ENCODE data around the gene PHF2.

Gene PHF2

DNA sequence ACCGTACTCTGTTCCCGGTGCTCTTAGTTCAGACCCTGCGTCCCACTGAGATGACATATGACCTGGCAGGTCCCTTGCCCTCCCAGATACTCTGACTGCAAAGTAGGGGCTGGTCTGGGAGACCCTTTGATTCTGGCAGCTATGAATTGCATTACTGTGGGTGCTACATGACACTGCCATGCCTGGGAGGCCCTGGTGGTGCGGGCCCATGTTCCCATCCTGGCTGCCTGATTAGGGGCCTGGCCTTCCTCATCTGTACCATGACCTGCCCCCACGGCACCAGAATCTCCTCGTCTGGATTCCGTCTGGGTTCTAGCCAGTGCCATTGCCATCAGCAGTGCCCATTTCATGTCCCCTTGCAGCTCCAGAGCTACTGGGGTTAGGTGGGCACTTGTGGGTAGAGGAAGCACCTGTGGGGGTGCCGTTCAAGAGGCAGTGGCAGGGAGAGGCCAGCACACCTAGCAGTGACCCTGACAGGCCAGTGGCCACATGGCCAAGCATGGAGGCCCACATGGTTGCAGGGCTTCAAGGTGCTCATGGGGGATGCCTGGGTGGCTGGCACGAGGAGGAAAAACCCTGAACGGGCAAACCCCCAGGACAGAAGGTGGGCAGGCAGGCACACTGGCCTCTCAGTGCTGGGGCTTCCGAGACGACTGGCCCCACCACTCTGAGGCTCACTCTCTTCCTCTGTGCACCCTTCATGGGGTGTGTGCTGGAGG lies 69.7 kb downstream of the PHF2 start:
- H3K27me3 ChIP-seq (ENCODE audit: control insufficient read depth, insufficient read depth, low read length) = no peaks in the 10 kb centered on the region
- H3K36me3 ChIP-seq (ENCODE audit: control insufficient read depth, insufficient read depth, low read length) = peaks cover 28% of the 10 kb centered on the region
- H3K9me3 ChIP-seq (ENCODE audit: control insufficient read depth, insufficient read depth, low read length) = no peaks in the 10 kb centered on the region
- no peak overlapping the region for H3K27ac ChIP-seq (ENCODE audit: low read depth, low read length)
- no peak overlapping the region for H3K4me3 ChIP-seq (ENCODE audit: low read depth, low read length)
- no peak overlapping the region for H3K9ac ChIP-seq (ENCODE audit: low read depth, low read length)
- no peaks in the 10 kb centered on the region for H3K4me1 ChIP-seq (ENCODE audit: control insufficient read depth, insufficient read depth, low read length)

DNA sequence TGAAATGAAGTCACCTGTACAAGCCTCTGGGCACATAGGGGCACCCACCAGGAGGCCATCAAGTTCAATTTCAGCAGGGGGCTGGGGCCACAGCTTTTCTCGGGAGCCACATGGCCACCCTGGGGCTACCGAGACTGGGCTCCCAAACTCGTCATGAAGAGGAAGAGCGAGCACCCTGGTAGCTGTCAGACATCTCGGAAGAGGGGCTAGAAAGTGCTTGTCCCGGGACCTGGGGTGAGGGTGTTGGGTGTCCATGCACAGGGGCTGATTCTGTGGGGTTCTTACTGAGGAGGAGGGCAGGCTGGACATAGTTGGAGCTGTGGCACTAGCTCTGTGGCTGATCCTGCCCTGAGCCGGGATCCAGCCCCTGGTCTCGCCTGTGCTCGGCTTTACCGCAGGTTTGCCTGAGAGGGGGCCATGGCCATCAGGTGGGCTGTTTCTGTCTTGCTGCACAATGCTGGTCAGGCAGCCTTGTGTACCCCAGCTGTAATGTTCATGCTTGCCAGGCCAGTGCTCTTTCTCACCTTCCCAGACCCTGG lies 70.3 kb downstream of the PHF2 start:
- Histone ChIP-seq H3K36me3 (ENCODE audit: control insufficient read depth, insufficient read depth, low read length) (peaks cover 31% of the 10 kb centered on the region), H3K27ac (ENCODE audit: low read depth, low read length) (no peak overlapping the region), H3K9me3 (ENCODE audit: control insufficient read depth, insufficient read depth, low read length) (no peaks in the 10 kb centered on the region), H3K4me1 (ENCODE audit: control insufficient read depth, insufficient read depth, low read length) (no peaks in the 10 kb centered on the region), H3K4me3 (ENCODE audit: low read depth, low read length) (no peak overlapping the region), H3K27me3 (ENCODE audit: control insufficient read depth, insufficient read depth, low read length) (no peaks in the 10 kb centered on the region), H3K9ac (ENCODE audit: low read depth, low read length) (no peak overlapping the region)

DNA sequence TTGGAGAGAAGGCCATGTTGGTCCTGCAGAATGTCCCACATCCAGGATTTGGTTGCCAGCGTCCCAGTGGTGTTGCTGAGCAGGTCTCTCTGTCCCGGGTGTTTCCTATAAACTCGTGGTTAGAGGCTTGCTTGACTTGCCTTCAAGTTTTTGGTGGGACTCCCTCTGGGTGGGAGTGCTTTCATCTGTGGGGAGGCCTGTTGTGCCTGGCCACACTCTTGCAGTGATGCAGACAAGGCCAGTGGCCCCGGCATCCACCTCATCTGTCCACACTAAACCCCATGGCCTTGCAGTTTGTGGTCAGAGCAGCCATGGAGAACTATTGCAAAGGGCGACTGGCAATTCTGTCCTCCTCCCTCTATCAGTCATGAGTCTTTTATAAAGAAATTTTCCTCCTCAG lies 71.8 kb downstream of the PHF2 start:
- no peak overlapping the region for H3K27ac ChIP-seq (ENCODE audit: low read depth, low read length)
- H3K4me1 ChIP-seq (ENCODE audit: control insufficient read depth, insufficient read depth, low read length) = no peaks in the 10 kb centered on the region
- H3K36me3 ChIP-seq (ENCODE audit: control insufficient read depth, insufficient read depth, low read length) = peaks cover 32% of the 10 kb centered on the region
- no peaks in the 10 kb centered on the region for H3K27me3 ChIP-seq (ENCODE audit: control insufficient read depth, insufficient read depth, low read length)
- no peak overlapping the region for H3K4me3 ChIP-seq (ENCODE audit: low read depth, low read length)
- no peak overlapping the region for H3K9ac ChIP-seq (ENCODE audit: low read depth, low read length)
- no peaks in the 10 kb centered on the region for H3K9me3 ChIP-seq (ENCODE audit: control insufficient read depth, insufficient read depth, low read length)

DNA sequence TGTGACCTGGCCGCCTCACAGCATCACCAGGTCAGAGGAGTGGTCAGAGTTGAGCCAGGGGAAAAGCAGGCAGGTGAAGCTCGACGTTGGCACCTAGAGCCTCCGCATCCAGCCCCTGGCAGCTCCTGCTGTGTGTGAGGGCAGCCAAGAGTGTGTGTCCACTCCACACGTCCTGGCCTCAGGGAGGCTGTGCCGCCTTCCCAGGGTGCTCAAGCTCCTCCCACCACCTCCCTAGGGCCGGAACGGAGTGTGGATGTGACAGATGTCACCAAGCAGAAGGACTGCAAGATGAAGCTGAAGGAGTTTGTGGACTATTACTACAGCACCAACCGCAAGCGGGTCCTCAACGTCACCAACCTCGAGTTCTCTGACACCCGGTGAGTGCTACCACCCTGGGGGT lies 72.5 kb downstream of the PHF2 start:
- no peak overlapping the region for H3K4me3 ChIP-seq (ENCODE audit: low read depth, low read length)
- no peaks in the 10 kb centered on the region for H3K4me1 ChIP-seq (ENCODE audit: control insufficient read depth, insufficient read depth, low read length)
- peaks cover 33% of the 10 kb centered on the region for H3K36me3 ChIP-seq (ENCODE audit: control insufficient read depth, insufficient read depth, low read length)
- no peak overlapping the region for H3K27ac ChIP-seq (ENCODE audit: low read depth, low read length)
- H3K27me3 ChIP-seq (ENCODE audit: control insufficient read depth, insufficient read depth, low read length) = no peaks in the 10 kb centered on the region
- no peak overlapping the region for H3K9ac ChIP-seq (ENCODE audit: low read depth, low read length)
- no peaks in the 10 kb centered on the region for H3K9me3 ChIP-seq (ENCODE audit: control insufficient read depth, insufficient read depth, low read length)

DNA sequence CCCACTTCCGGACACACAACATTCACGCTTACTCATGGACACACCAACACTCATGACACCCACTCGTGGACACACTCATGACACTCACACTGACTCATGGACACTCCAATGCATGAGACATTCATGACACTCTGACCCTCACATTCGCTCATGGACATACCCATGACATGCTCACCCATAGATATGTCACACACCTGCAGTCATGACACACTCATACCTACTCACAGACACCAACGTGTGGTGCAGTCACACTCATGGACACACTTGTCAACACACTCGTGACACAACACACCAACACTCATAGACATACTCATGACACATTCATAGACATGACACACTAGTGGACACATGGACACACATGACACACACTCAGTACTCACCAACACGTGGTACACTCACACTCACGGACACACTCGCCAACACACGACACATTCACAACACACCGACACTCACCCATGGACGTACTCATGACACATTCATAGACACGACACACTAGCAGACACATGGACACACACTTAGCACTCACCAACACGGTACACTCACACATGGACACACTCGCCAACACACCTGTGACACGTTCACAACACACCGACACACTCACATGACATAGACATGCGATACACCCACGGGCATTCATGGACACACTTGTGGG lies 73.4 kb downstream of the PHF2 start:
- Histone ChIP-seq H3K36me3 (ENCODE audit: control insufficient read depth, insufficient read depth, low read length) (peaks cover 39% of the 10 kb centered on the region), H3K27ac (ENCODE audit: low read depth, low read length) (no peak overlapping the region), H3K27me3 (ENCODE audit: control insufficient read depth, insufficient read depth, low read length) (no peaks in the 10 kb centered on the region), H3K9ac (ENCODE audit: low read depth, low read length) (no peak overlapping the region), H3K4me1 (ENCODE audit: control insufficient read depth, insufficient read depth, low read length) (no peaks in the 10 kb centered on the region), H3K9me3 (ENCODE audit: control insufficient read depth, insufficient read depth, low read length) (no peaks in the 10 kb centered on the region), H3K4me3 (ENCODE audit: low read depth, low read length) (no peak overlapping the region)

DNA sequence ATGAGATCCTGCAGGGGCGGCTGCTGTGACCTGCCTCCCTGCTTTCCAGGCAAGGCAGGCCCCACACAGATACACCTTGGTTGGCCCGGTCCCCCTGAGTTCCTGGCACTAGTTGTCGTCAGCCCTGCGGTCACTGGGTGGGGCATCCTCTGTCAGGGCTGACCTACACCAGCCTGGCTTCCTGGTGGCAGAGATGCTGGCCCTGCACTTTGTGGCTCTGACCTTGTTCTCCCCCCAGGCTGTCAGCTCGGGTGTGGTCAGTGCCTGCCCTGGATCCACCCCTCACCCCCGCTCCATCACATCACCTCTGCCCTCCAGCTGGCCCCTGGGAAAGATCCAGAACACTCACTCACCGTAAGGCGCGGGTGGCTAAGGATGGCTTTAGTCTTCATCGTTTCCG lies 74.1 kb downstream of the PHF2 start:
- Histone ChIP-seq H3K9ac (ENCODE audit: low read depth, low read length) (no peak overlapping the region), H3K4me3 (ENCODE audit: low read depth, low read length) (no peak overlapping the region), H3K4me1 (ENCODE audit: control insufficient read depth, insufficient read depth, low read length) (no peaks in the 10 kb centered on the region), H3K27me3 (ENCODE audit: control insufficient read depth, insufficient read depth, low read length) (no peaks in the 10 kb centered on the region), H3K36me3 (ENCODE audit: control insufficient read depth, insufficient read depth, low read length) (peaks cover 42% of the 10 kb centered on the region), H3K27ac (ENCODE audit: low read depth, low read length) (no peak overlapping the region), H3K9me3 (ENCODE audit: control insufficient read depth, insufficient read depth, low read length) (no peaks in the 10 kb centered on the region)

DNA sequence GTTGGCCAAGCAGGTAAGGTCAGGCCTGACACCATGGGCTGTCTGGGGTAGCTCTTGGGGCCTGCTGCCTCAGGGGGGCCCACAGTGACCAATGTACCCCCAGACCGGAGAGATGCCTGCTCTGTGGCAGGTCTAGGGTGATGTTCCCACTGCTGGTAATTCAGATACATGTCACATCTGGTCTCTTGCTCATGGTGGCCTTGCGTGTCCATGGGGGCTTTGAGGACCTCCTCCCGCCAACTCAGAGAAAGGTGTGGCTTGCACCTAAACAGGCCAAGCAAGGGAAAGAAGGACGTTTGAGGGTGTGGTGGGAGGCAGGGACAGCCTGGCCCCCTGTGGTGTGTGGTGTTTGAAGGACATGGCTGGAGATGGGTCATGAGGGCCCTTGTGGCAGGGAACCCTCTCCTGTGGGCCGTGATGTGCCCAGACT lies 75.2 kb downstream of the PHF2 start:
- Histone ChIP-seq H3K27me3 (ENCODE audit: control insufficient read depth, insufficient read depth, low read length) (no peaks in the 10 kb centered on the region), H3K27ac (ENCODE audit: low read depth, low read length) (no peak overlapping the region), H3K9me3 (ENCODE audit: control insufficient read depth, insufficient read depth, low read length) (no peaks in the 10 kb centered on the region), H3K4me1 (ENCODE audit: control insufficient read depth, insufficient read depth, low read length) (no peaks in the 10 kb centered on the region), H3K36me3 (ENCODE audit: control insufficient read depth, insufficient read depth, low read length) (peaks cover 38% of the 10 kb centered on the region), H3K4me3 (ENCODE audit: low read depth, low read length) (no peak overlapping the region), H3K9ac (ENCODE audit: low read depth, low read length) (no peak overlapping the region)

DNA sequence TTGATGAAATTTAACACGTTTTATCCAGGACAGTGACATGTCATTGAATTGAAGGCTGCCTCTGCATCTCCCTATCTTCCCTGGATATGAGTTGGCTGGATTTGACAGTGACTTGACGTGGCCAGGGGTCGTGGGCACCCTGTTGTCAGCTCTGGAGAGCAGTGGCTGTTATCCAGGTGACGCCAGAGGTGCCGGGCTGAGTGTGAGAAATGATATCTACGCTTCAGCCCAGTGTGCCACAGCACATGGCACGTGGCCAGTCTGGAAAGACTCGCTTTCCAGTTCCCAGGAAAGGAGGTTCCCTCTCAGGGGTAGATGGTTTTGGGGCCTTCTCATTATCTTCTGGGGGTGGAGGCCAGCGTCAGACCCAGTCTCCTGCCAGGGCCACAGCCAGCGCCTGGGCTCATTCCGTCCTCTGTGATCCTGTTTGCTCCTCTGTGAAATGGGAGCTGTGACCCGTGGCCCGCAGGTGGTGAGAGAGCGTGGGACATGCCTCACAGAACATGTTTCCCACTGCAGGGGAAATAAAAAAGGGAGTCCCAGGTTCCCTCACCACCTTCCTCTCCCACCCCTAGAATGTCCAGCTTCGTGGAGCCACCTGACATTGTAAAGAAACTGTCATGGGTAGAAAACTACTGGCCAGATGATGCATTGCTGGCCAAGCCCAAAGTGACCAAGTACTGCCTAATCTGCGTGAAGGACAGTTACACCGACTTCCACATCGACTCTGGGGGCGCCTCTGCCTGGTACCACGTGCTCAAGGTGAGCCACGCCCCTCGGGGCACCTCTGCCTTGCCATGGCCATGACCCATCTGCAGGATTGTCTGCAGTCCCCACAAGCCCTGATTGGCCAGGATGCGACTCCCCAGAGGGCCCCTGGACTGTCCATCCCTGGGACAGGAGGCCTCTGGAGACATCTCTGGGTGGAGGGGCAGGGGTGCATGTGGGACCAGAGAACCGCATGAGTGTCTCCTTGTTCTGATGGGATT lies 76.5 kb downstream of the PHF2 start:
- no peaks in the 10 kb centered on the region for H3K4me1 ChIP-seq (ENCODE audit: control insufficient read depth, insufficient read depth, low read length)
- no peaks in the 10 kb centered on the region for H3K27me3 ChIP-seq (ENCODE audit: control insufficient read depth, insufficient read depth, low read length)
- H3K36me3 ChIP-seq (ENCODE audit: control insufficient read depth, insufficient read depth, low read length) = peaks cover 38% of the 10 kb centered on the region

DNA sequence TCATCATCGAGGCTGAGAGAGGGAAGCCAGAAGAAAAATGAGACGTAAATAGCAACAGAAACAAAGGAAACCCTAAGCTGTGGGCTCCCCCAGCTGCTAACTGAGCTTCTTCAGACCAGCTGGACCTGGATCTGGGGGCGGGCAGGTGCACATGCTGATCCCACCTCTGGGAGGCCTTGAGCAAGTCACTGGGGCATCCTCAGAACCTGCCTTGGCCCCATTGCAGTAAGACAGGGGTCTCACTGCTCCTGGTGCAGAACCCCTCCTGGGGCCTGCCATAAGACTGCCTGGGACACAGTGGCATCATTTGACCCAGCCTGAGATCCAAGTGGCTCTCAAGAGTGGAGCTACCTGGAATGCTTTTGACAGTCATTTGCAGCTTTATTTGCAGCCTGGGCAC lies 77.4 kb downstream of the PHF2 start:
- Histone ChIP-seq H3K4me3 (ENCODE audit: low read depth, low read length) (no peak overlapping the region), H3K9me3 (ENCODE audit: control insufficient read depth, insufficient read depth, low read length) (no peaks in the 10 kb centered on the region), H3K27me3 (ENCODE audit: control insufficient read depth, insufficient read depth, low read length) (no peaks in the 10 kb centered on the region), H3K9ac (ENCODE audit: low read depth, low read length) (no peak overlapping the region), H3K36me3 (ENCODE audit: control insufficient read depth, insufficient read depth, low read length) (peaks cover 37% of the 10 kb centered on the region), H3K4me1 (ENCODE audit: control insufficient read depth, insufficient read depth, low read length) (no peaks in the 10 kb centered on the region), H3K27ac (ENCODE audit: low read depth, low read length) (no peak overlapping the region)

More for the DNA sequence above, 76.5 kb downstream of the PHF2 start:
- Histone ChIP-seq H3K4me3 (ENCODE audit: low read depth, low read length) (no peak overlapping the region), H3K9me3 (ENCODE audit: control insufficient read depth, insufficient read depth, low read length) (no peaks in the 10 kb centered on the region), H3K27ac (ENCODE audit: low read depth, low read length) (no peak overlapping the region), H3K9ac (ENCODE audit: low read depth, low read length) (no peak overlapping the region)

DNA sequence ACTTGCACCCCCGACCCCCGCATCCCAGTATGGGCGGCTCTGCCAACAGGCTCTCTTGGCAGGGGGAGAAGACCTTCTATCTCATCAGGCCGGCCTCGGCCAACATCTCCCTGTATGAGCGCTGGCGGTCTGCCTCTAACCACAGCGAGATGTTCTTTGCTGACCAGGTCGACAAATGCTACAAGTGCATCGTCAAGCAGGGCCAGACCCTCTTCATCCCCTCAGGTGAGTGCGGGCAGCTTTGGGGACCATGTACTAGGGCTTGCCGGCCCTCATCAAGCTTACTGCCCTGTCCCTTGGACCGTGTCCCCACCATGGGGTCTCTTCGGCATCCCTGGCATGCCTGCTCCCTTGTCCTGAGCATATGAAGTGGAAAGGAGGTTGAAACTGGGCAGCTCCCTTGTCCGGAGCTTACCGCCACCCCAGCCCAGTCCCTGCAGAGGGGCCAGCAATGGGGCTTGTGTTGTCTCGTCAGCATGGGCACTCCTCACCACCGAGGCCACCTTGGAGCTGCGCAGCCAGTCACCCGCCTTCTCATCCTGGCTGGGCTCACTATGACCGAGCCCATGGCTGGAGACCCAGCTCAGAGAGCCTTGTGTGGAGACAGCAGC lies 78.1 kb downstream of the PHF2 start:
- Histone ChIP-seq H3K4me1 (ENCODE audit: control insufficient read depth, insufficient read depth, low read length) (no peaks in the 10 kb centered on the region), H3K9me3 (ENCODE audit: control insufficient read depth, insufficient read depth, low read length) (no peaks in the 10 kb centered on the region), H3K27ac (ENCODE audit: low read depth, low read length) (no peak overlapping the region), H3K9ac (ENCODE audit: low read depth, low read length) (no peak overlapping the region), H3K4me3 (ENCODE audit: low read depth, low read length) (no peak overlapping the region), H3K36me3 (ENCODE audit: control insufficient read depth, insufficient read depth, low read length) (peaks cover 33% of the 10 kb centered on the region), H3K27me3 (ENCODE audit: control insufficient read depth, insufficient read depth, low read length) (no peaks in the 10 kb centered on the region)
